ENCODE measurements around the gene SLC5A2.

The SLC5A2 gene

GRCh38 chr16:31459687-31460581, 23.0 kb upstream of the SLC5A2 start:
- Histone ChIP-seq H3K9me3 (replicated peaks; ENCODE audit: insufficient read depth, low read length) (no peaks in the 10 kb centered on the region), H3F3A (ENCODE audit: insufficient read depth, low read length) (peaks cover 19% of the 10 kb centered on the region), H3K4me3 (ENCODE audit: low read length) (peak overlapping the region; percentile 79), H3K9me2 (replicated peaks; ENCODE audit: insufficient read depth, low read length) (no peaks in the 10 kb centered on the region), H3K36me3 (replicated peaks; ENCODE audit: insufficient read depth, low read length) (no peaks in the 10 kb centered on the region), H3K27me3 (replicated peaks; ENCODE audit: insufficient read depth, low read length) (no peaks in the 10 kb centered on the region), H3K79me2 (ENCODE audit: low read length) (peaks cover 43% of the 10 kb centered on the region), H4K20me1 (ENCODE audit: insufficient read depth, low read length) (no peaks in the 10 kb centered on the region), H2AFZ (ENCODE audit: low read length) (peak overlapping the region; percentile 89), H3K27ac (ENCODE audit: low read length) (peak overlapping the region; percentile 96), H3K4me2 (ENCODE audit: low read depth, low read length) (peak overlapping the region; percentile 90), H3K9ac (ENCODE audit: low read length) (peak overlapping the region; percentile 96), H3K4me1 (ENCODE audit: low read length) (peaks cover 5% of the 10 kb centered on the region)
- TF ChIP-seq EZH2phosphoT487 (IDR thresholded peaks at IDR 0.05; ENCODE audit: low read length) (no peak), EZH2 (optimal IDR thresholded peaks at IDR 0.05; ENCODE audit: low read depth, low read length) (no peak), CTCF (IDR thresholded peaks at IDR 0.05; ENCODE audit: low read length) (no peak)
- peak; percentile 100 for DNase-seq

- peak overlapping the region; percentile 76 for H3K4me3 ChIP-seq (ENCODE audit: low read length)
- peaks cover 5% of the 10 kb centered on the region for H3K4me1 ChIP-seq (ENCODE audit: low read length)
- no peaks in the 10 kb centered on the region for H3K27me3 ChIP-seq (replicated peaks; ENCODE audit: insufficient read depth, low read length)
- DNase-seq, result peak; percentile 56
- H3K4me2 ChIP-seq (ENCODE audit: low read depth, low read length), result peak overlapping the region; percentile 90; the same call in 1 of the 2 replicates
- H2AFZ ChIP-seq (ENCODE audit: low read length), result peak overlapping the region; percentile 74
- H3K36me3 ChIP-seq (replicated peaks; ENCODE audit: insufficient read depth, low read length), result no peaks in the 10 kb centered on the region
- H4K20me1 ChIP-seq (ENCODE audit: insufficient read depth, low read length), result no peaks in the 10 kb centered on the region
- H3K9ac ChIP-seq (ENCODE audit: low read length), result no peak overlapping the region; the same call in 1 of the 2 replicates
- H3K9me2 ChIP-seq (replicated peaks; ENCODE audit: insufficient read depth, low read length), result no peaks in the 10 kb centered on the region
- H3K9me3 ChIP-seq (replicated peaks; ENCODE audit: insufficient read depth, low read length), result no peaks in the 10 kb centered on the region
- peaks cover 39% of the 10 kb centered on the region for H3K79me2 ChIP-seq (ENCODE audit: low read length)
- no peak overlapping the region; the same call in 1 of the 2 replicates for H3K27ac ChIP-seq (ENCODE audit: low read length)
- TF ChIP-seq CTCF (IDR thresholded peaks at IDR 0.05; ENCODE audit: low read length) (peak; percentile 57), EZH2phosphoT487 (IDR thresholded peaks at IDR 0.05; ENCODE audit: low read length) (no peak)
- peaks cover 19% of the 10 kb centered on the region for H3F3A ChIP-seq (ENCODE audit: insufficient read depth, low read length)
Measured at GRCh38 chr16:31460582-31461002, 22.3 kb upstream of the SLC5A2 start.

- no peaks in the 10 kb centered on the region for H4K20me1 ChIP-seq (ENCODE audit: insufficient read depth, low read length)
- no peaks in the 10 kb centered on the region for H3K27me3 ChIP-seq (replicated peaks; ENCODE audit: insufficient read depth, low read length)
- no peak for TF ChIP-seq CTCF (IDR thresholded peaks at IDR 0.05; ENCODE audit: low read length)
- no peak for TF ChIP-seq EZH2 (optimal IDR thresholded peaks at IDR 0.05; ENCODE audit: low read depth, low read length)
- TF ChIP-seq EZH2phosphoT487 (IDR thresholded peaks at IDR 0.05; ENCODE audit: low read length), result no peak
Measured at GRCh38 chr16:31461201-31461920, 21.6 kb upstream of the SLC5A2 start.

More at GRCh38 chr16:31461201-31461920, 21.6 kb upstream of the SLC5A2 start:
- Histone ChIP-seq H3K4me2 (ENCODE audit: low read depth, low read length) (no peak overlapping the region), H3K4me1 (ENCODE audit: low read length) (peaks cover 5% of the 10 kb centered on the region), H3K27ac (ENCODE audit: low read length) (no peak overlapping the region), H3K9me2 (replicated peaks; ENCODE audit: insufficient read depth, low read length) (no peaks in the 10 kb centered on the region), H2AFZ (ENCODE audit: low read length) (no peak overlapping the region), H3K9ac (ENCODE audit: low read length) (no peak overlapping the region), H3K36me3 (replicated peaks; ENCODE audit: insufficient read depth, low read length) (no peaks in the 10 kb centered on the region), H3K4me3 (ENCODE audit: low read length) (no peak overlapping the region), H3K9me3 (replicated peaks; ENCODE audit: insufficient read depth, low read length) (no peaks in the 10 kb centered on the region), H3F3A (ENCODE audit: insufficient read depth, low read length) (peaks cover 19% of the 10 kb centered on the region), H3K79me2 (ENCODE audit: low read length) (peaks cover 34% of the 10 kb centered on the region)
- no peak for DNase-seq
